Right ventricle myocardium superior (tissue), 1 donor: ENCODE measurements around the gene DAO. TPM values are rescaled to one million over a fixed set of nuclear protein-coding genes. Genes with fewer than 3 reads are reported as not detected.
A peak's percentile ranks its signal among the peaks of the same experiment; 100 is the strongest.
"Not testable (repeated sequence)": the region's sequence is repeated elsewhere in the genome, so short reads cannot be mapped to it uniquely, and the experiment has no call there.

Experiments used
- ATAC-seq: fragments of 200-7000 bp; cut with Tn5 transposase; one replicate; pipeline ENCODE4 v1.9.1; 2020; ENCODE audit warnings: mild to moderate bottlenecking; ENCODE audit not compliant: poor library complexity
- DNase-seq: peaks from one replicate; pipeline ENCODE4 v3.0.0-alpha.2; 2020
- intact Hi-C: fragments of 100-400 bp; cut with DNase I; formaldehyde crosslinking; loops from one replicate; pipeline ENCODE4 v1.11.2; 2022
- long read RNA-seq: library from polyadenylated mRNA; unstranded; transcript quantifications from one replicate; pipeline ENCODE4 v2.0.0, GENCODE V29; 2021
- total RNA-seq: library from RNA; stranded (reverse); fragmentation: NEBNext Ultra II Directional; extraction: Animal tissue kit (Norgen Biotek cat#: 25700); gene quantifications from one replicate; pipeline ENCODE4 v1.2.1, GENCODE V29; 2021
- donor health status: DM: no; HTN: yes; CAD: no; lungs with severe emphysema.

Gene DAO
- total RNA-seq: not detected
- long read RNA-seq: 0 reads

DNA sequence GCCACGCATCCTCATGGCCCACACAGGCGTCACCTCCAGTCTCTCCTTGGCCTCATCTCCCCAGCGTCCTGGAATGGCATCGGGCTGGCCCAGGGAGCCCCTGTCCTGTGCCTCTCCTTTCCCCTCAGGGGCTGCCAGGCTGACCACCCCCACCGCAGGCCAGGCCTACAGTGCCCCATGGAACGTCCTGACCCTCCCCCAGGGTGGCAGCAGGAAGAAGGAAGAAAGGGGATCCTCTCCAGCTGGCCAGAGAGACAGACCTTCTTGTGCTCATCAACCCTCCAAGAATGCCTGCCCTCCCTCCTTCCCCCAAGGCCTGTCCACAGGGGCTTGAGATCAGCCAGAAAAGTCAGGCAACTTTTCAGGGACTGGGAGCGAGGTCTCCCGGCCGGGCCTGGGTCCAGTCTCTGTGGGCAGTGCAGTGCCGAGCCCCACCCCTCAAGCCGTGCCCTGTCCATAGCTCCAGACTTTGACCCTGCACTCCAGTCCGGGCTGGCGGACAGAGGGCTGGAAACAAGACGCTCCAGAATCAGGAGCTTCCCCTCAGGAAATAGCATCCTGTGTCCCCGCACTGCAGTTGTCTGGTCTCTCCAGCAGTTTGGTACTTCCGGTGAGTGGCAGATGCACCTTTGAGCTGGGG, at the start of gene DAO:
TSS of gene DAO (plus strand) at position 478 of the 640 bp plus-strand sequence. CDS start 4,915 bp downstream, outside the sequence.
- intact Hi-C loops: loop anchor here (10.0 kb wide), 2 partner anchors 55 to 215 kb away; partner anchors contain the start of genes ALKBH2 and UNG
- no peak for ATAC-seq
- no peak for DNase-seq

GRCh38 chr12:108831309-108831991, 48.4 kb upstream of the DAO start:
- intact Hi-C loops: no loop called here
- ATAC-seq (no peak), DNase-seq (no peak)

GRCh38 chr12:108832208-108832607, 47.7 kb upstream of the DAO start:
- intact Hi-C loops: no loop called here
- ATAC-seq: no peak
- no peak for DNase-seq

GRCh38 chr12:108832730-108833354, 47.0 kb upstream of the DAO start:
- ATAC-seq: peak; percentile 86
- intact Hi-C loops: no loop called here
- DNase-seq: no peak

DNA sequence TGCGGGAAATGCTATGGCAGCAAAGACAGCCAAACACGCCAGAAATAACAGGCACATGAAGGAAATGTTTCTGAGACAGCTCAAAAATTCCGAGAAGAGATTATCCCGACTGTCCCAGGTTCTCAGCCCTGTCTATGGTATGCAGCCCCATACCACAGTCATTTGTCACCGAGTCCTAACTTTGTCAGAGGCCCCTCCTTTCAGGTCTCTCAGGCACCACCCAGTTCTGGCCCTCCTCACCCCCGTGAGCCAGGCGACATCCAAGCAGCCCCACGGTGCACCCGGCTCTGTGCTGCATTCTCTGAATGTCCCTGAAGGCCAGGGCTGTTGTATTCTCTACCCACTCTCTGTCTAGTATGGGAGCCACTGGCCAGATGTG, 46.5 kb upstream of the DAO start:
- DNase-seq (no peak), ATAC-seq (peak; percentile 37)

GRCh38 chr12:108833757-108834472, 46.0 kb upstream of the DAO start:
- ATAC-seq (peak; percentile 70), DNase-seq (peak; percentile 87)
- intact Hi-C loops: no loop called here

More for the DNA sequence above, 46.5 kb upstream of the DAO start:
- intact Hi-C loops: no loop called here

DNA sequence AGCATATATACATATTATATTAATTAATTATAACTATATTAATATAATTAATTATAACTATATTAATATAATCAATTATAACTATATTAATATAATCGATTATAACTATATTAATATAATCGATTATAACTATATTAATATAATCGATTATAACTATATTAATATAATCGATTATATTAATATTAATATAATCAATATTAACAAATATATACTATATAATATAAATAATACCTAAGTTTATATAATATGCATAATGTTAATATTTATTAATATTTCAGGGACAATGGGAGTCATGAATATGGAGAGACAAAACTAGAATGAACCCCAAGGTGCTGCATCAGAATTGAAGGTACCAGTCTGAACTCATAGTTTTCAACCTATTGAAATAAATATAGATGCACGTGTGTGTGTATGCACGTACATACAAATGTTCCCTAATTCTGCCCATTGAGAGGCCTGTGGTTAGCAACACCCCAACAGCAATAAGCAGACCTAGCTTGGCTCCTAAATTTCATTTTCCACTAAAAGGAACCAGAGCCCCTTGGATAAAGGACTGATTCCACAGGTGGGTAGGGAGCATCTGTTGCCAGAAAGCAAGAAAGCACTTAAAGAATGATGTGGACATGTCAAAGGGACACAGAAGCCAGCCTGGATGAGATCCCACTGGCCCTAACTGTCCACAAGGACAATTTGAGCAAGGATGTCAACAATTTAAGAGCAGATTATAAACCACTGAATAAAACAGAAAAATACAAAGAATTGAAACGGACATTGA, 43.8 kb upstream of the DAO start:
- no peak for ATAC-seq
- intact Hi-C loops: no loop called here
- DNase-seq: no peak

- intact Hi-C loops: no loop called here
- ATAC-seq (no peak), DNase-seq (no peak)
Measured at GRCh38 chr12:108837239-108837638, 42.7 kb upstream of the DAO start.

- no peak for ATAC-seq
- intact Hi-C loops: no loop called here
- DNase-seq: no peak
Measured at GRCh38 chr12:108837680-108838079, 42.2 kb upstream of the DAO start.

GRCh38 chr12:108838194-108839017, 41.5 kb upstream of the DAO start:
- peak; percentile 89 for ATAC-seq
- peak; percentile 92 for DNase-seq
- intact Hi-C loops: no loop called here

GRCh38 chr12:108839018-108839889, 40.6 kb upstream of the DAO start:
- DNase-seq (peak; percentile 68), ATAC-seq (peak; percentile 30)
- intact Hi-C loops: no loop called here

DNA sequence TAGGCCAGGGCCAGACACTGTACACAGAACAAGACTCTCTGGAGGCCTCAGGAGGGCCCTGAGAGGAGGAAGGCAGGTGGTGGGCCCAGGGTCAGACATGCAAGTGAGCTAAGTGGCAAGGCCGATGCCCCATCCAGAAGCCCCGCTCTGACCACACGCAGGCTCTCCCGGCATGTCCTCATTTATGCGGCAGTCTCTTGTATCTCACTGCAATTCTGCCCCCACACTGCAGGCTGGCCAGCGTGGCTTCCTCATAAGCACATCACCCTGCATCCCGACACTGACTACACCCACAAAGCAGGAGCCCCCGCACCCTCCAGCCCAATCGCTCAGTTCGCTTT, 40.0 kb upstream of the DAO start:
- DNase-seq (no peak), ATAC-seq (peak; percentile 9)
- intact Hi-C loops: no loop called here

DNA sequence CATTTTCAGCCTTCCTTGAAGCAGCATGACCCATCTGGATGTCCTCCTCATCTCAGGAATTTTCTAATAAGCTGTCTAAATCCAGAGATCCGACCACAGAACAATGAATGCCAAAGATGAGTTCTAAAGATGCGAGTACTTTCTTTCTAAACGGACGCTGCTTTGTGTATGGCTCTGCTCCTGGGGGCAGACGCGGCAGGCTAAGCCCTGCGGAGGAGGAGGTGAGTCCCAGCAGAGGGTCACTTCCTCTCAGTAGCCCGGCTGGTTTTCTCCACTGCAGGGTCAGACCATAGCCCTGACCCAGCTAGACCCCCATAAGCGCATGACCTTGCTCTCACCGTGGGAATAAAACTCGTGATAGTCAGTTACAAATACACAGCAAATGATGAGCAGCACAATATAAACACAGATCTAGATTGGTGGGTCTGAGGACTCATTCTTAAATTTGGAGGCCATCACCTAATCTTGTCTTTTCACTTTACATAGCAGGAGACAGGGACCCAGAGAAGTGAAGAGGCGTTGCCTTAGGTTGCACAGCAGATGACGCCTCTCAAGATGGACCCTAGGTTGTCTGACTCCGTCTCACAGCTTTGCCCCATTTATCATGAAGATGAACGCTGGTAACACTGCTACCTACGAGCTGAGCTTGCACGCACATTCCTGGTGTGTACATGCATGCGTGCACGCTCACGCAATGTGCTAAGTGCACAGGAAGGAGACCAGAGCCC, 39.1 kb upstream of the DAO start:
- ATAC-seq (no peak), DNase-seq (no peak)
- intact Hi-C loops: no loop called here

GRCh38 chr12:108841825-108842224, 38.1 kb upstream of the DAO start:
- DNase-seq, ATAC-seq, intact Hi-C loops: not testable (repeated sequence)

- DNase-seq: no peak
- intact Hi-C loops: no loop called here
- no peak for ATAC-seq
Measured at GRCh38 chr12:108842361-108842760, 37.5 kb upstream of the DAO start.

DNA sequence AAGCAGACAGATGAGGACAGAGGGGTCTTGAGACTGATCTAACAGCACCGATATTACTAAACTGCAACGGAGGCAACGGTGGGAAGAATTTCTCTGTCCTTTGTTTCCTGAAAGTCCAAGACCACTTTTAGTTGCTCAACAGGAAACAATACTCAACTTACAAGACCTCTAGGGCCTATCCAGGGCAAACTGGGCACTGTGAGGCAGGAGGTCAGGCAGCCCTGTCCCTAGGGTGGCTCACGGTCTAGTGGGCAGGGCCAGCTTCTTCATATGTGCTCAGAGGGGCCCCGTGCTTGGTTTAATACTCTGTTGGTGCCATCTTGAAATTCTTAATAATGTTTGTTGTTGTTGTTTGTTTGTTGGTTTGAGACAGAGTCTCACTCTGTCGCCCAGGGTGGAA, 36.7 kb upstream of the DAO start:
- intact Hi-C loops: no loop called here
- ATAC-seq: no peak

More for the DNA sequence above, 36.7 kb upstream of the DAO start:
- no peak for DNase-seq
